GM21825 (cell line): ENCODE data around the gene NES.

Experiments used
- ATAC-seq: cut with Tn5 transposase; IDR thresholded peaks from one replicate; pipeline ENCODE4 v1.9.1; 2021; ENCODE audit warnings: mild to moderate bottlenecking, moderate library complexity; ENCODE audit not compliant: unreplicated experiment

NES gene, protein sequence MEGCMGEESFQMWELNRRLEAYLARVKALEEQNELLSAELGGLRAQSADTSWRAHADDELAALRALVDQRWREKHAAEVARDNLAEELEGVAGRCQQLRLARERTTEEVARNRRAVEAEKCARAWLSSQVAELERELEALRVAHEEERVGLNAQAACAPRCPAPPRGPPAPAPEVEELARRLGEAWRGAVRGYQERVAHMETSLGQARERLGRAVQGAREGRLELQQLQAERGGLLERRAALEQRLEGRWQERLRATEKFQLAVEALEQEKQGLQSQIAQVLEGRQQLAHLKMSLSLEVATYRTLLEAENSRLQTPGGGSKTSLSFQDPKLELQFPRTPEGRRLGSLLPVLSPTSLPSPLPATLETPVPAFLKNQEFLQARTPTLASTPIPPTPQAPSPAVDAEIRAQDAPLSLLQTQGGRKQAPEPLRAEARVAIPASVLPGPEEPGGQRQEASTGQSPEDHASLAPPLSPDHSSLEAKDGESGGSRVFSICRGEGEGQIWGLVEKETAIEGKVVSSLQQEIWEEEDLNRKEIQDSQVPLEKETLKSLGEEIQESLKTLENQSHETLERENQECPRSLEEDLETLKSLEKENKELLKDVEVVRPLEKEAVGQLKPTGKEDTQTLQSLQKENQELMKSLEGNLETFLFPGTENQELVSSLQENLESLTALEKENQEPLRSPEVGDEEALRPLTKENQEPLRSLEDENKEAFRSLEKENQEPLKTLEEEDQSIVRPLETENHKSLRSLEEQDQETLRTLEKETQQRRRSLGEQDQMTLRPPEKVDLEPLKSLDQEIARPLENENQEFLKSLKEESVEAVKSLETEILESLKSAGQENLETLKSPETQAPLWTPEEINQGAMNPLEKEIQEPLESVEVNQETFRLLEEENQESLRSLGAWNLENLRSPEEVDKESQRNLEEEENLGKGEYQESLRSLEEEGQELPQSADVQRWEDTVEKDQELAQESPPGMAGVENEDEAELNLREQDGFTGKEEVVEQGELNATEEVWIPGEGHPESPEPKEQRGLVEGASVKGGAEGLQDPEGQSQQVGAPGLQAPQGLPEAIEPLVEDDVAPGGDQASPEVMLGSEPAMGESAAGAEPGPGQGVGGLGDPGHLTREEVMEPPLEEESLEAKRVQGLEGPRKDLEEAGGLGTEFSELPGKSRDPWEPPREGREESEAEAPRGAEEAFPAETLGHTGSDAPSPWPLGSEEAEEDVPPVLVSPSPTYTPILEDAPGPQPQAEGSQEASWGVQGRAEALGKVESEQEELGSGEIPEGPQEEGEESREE (N-terminal part only)

GRCh38 chr1:156676820-156677615, at the start of gene NES:
Gene NES (minus strand): TSS chr1:156677407. CDS start chr1:156677264, 143 bp downstream.
- ATAC-seq, result no peak

DNA sequence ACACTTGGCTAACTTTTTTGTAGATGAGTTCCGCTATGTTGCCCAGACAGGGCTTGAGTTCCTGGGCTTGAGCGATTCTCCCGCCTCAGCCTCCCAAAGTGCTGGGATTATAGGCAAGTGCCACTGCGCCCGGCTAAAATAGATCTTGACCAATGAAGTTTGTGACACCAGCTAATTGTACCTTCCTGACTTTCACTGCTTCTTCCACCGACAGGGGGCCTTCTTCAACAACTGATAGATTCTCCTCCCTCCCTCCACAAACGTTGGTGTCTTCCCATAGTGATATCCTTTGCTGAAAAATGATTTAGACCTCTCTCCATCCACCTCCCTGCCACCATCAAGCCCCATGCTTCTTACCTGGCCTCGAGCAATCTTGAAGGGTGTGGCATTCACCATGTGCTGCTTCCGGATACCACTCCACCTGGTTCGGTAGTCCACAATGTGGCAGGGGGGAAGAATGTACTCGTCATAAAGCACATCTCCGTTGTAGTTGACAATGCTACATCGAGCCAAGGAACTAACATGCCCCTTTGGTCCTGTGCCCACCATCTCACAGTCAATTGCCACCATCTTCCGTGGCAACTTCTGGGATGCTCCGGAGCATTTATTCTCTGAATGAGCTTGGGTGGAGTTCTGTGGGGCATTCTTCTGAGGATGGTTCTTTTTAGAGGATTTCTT, 49.5 kb upstream of the NES start:
- ATAC-seq, result no peak

DNA sequence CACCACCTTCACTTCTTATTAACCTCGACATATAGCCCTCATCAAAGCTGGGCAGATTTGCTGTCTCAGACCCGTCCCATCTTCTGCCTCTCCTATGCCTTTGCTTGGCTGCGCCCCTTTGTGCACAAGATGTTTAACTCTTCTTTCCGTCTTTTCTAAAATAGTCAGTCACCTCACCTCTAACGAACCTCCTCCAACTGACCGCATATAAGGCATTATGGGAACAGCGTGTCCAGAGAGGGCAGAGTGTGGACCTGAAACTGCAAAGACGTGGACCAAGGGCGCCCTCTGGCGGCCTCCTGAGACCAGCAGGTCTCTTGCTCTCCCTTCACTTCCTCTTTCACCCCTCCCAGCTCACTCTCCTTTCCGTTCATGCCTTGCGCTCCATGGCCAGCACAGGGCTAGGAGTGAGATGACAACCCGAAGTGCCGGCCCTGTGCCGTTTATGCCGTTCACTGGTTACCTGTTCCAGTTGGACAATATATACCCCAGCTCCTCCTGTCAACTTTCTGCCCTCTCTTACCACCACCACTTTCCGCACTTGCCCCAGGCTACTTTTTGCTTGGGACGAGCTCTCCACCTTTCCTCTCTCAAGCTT, 48.6 kb upstream of the NES start:
- ATAC-seq, result peak; percentile 34

DNA sequence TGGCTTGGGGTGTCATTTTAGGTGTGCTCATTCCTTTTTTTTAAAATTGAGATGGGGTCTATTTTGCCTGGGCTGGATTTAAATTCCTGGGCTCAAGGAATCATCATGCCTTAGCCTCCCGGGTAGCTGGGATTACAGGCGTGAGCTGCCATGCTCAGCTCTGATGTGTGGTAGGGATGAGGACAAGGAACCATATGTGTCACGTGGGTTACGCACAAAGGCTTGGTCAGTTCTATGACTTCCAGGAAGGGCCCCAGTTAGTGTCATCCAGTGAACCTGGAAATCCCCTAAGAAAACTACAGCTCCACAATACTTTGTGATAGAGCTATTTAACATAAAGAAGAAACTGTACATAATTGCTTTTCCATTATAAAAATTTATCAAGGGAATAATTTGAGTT, 44.3 kb upstream of the NES start:
- ATAC-seq, result no peak

- no peak for ATAC-seq
Observed at GRCh38 chr1:156721131-156721530, 43.9 kb upstream of the NES start.

- ATAC-seq, result no peak
Observed at GRCh38 chr1:156717351-156717750, 40.1 kb upstream of the NES start.

- no peak for ATAC-seq
Observed at GRCh38 chr1:156714830-156715229, 37.6 kb upstream of the NES start.

GRCh38 chr1:156712626-156713025, 35.4 kb upstream of the NES start:
- no peak for ATAC-seq

GRCh38 chr1:156711011-156711817, 34.0 kb upstream of the NES start:
- ATAC-seq, result no peak

DNA sequence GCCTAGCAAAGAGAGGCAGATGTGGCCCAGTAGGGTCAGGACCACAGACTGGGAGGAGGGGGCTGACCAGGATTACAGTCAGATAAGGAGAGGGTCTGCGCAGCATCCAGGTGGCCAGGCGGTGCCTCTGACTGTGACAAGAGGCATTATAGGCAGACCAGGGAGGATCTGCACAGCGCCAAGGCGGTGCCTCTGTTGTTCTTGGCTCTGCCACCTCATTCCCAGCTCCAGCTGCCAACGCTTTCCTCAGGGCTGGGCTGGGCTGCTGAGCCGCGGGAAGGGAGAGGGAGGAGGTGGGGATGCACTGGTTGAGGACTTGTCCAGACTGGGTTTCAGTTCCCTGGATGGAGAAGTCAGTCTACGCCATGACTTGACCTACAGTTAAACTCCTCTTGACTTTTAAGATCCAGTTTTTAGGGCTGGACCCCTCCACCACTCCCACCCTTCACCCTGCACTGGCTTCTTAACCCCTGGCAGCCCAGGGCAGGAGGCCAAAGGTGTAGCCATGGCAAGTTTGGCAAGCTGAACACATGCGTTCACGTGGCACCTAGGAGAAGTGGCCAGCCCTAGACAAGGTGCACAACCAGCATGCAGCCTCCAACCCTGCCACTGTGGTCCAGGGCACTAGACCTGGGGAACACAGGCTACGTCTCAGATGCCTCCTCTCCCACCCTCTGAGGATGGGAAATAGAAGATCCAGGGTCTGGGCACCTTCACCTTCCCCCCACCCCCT, 32.7 kb upstream of the NES start:
- no peak for ATAC-seq

- no peak for ATAC-seq
Observed at GRCh38 chr1:156709031-156709430, 31.8 kb upstream of the NES start.

DNA sequence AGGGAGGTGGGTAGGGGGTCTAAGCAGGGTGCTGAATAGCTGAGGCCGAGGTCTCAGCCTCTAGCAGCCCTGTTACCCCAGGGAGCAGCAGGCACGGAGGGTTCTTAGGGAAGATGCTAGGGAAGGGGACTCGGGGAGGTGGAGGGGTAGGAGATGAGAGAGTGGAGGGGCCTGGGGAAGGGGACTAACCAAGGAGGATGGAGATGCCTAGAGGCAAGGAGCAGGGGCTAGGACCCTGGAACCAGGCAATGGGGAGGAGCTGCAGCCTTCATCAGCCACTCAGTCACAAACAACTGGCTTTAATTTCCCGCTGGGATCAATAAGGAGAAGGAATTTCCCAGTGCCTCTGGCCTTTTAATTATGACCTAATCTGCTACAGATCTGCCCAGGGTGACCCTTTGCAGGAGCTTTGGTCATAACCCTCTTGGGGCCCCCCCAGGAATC, 31.0 kb upstream of the NES start:
- no peak for ATAC-seq

DNA sequence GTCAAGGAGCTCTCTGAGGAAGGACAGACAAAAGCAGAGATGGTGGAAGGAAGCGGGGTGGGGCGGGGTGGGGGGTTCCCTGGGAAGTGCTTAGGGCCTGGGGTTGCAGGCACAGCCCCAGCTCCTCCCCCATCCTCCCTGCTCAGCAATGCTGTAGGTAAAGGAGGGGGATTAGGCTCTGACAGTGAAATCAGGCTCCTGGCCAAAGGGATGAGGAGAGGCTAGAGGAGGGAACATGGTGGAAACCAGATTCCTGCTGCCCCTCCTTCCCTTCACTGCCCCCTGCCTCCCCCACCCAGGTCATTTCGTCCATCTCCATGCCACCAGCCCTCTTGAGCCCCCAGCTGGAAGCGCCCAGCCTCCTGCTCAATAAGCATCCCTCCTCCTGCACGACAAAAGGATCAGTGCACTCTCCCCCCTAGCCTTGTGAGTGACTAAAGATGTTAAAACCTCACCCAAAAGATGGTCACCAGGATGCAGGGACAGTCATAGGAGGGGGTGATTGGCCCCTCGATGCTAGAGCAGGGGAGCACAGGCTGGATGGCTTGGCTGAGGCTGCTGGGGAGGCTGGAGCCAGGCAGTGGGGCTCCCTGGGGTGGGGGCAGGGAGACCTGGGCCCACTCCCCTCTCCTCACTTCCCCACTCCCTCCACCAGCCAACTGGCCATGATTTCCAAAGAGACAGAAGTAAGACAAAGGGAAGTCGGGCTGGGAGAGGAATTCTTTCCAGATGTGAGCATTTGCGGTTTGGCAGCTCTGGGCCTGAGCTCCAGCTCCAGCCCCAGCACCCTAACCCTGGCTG, 30.4 kb upstream of the NES start:
- no peak for ATAC-seq

DNA sequence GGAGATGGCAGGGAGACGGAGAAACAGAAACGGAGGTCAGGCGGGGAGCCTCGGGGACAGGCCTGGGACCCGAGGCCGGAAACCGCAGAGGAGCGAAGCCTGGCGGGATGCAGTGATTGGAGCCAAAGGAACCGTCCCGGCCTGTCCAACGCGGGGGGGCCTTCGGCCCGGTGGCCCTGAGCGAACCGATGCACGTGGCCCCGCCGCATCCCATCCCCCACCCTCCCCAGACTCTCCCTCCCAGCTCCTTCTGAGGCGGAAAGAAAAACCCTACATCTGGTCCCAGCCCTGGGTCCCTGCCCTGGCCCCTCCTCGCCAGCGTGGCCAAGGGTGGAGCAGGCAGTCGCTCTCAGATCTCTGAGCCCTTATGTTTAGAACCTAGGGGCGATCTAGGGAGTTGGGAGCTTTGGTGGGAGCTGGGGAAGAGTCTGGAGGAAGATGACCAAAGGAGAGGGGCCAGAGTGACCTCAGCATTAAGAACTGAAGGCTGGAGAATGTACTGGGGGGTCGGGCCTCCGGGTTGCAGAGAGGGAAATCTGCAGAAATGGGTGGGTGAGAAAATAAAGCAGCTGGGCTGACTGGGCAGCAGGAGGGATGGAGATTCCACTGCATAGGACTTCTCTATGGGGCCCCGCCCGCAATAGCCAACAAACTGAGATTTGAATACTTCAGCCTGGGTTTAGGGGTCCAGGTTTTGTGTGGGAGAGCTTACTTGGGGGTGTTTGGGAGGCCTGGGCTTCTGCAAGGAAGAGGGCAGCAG, 29.6 kb upstream of the NES start:
- no peak for ATAC-seq

GRCh38 chr1:156705918-156706656, 28.9 kb upstream of the NES start:
- no peak for ATAC-seq
